Measurements from ENCODE around the gene OR52E6.

OR52E6 gene

DNA sequence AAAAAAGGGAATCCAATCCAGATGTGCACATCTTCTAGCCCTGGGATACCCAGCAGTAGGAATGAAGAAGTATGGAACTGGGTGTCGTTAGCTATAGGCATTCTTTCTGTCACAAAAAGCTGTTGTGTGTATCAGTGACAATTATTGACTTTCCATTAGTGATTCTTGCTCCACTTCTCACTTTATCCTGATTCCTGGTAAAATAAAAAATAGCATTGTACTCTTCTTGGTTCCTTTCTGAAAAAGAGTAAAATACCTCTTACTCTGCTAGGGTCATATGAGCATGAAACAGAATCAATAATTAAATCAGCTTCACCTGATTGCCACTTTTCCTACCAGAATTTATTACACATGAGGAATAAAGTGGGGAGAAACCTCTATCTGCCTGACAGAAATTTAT is at the start of gene OR52E6:
Gene OR52E6, minus strand, starts transcription at position 101 of the 400 bp plus-strand sequence. Its CDS starts 0 bp downstream, at position 101.
- DNase-seq (ENCODE audit: low read depth): no peak

DNA sequence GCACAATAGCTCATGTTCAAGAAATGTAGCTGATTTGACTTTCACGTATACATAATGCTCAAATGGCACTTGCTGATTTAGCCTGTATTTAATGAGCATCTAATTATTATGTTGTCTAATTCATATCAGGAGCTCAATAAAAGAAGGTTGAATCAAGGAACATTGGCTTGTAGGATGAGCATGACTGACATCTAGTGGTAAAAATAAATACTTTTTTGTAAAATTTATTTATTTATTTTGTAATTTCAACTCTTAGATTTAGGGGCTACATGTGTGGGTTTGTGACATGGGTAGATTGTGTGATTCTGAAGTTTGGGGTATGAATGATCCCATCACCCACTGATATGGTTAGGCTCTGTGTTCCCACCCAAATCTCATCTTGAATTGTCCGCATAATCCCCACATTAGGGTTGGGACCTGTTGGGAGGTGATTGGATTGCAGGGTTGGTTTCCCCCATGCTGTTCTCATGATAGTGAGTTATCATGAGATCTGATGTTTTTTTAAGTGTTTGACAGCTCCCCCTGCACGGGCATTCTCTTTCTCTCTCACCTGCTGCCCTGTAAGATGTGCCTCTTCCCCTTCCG is 49.6 kb upstream of the OR52E6 start:
- DNase-seq (ENCODE audit: low read depth): peak; percentile 2

DNA sequence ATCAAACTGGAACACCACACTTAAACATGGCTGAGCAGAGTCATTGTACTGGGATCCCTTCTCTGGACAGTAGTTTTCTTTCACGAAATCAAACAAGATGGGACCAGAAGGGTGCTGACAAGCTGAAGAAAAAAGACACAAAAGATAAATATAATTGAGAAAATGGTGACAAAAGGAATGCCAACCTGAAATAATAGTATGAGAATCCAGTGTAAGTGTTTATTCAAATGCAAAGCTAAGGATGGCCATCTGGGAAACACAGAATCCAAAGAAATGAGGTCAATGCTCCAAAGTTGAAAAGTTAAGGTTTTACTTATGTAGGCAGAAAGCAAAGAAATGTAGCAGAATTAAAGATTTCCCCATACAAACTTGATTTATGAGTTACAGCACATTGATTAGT is 46.0 kb upstream of the OR52E6 start:
- DNase-seq (ENCODE audit: low read depth): no peak

GRCh38 chr11:5887172-5887571 is 45.5 kb upstream of the OR52E6 start:
- DNase-seq (ENCODE audit: low read depth): no peak

DNA sequence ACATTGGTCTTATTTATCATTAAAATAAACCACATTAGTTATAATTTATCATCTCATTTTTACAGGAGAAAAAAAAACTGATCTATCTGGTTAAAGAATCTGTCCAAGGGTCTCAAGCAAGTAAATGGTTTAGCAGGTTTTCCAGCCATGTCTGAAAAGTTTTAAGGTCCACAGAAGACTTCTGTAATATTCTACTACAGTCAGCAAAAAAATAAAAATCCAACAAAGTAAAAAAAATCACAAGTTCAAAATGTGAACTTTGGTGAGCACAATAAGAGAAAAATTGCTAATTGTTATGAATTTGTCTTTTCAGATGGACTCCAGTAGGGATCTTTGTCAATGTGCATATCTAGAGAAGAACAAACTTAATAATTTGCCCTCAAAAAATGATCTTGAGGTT is 40.1 kb upstream of the OR52E6 start:
- DNase-seq (ENCODE audit: low read depth): no peak

- DNase-seq (ENCODE audit: low read depth): no peak
Observed at GRCh38 chr11:5880329-5880728, 38.6 kb upstream of the OR52E6 start, which contains the start of gene OR52E4. Gene OR52E4, plus strand, starts transcription at chr11:5880629. Its CDS starts 3,664 bp downstream, at chr11:5884293.

GRCh38 chr11:5878564-5878963 is 36.9 kb upstream of the OR52E6 start:
- DNase-seq (ENCODE audit: low read depth): no peak

DNA sequence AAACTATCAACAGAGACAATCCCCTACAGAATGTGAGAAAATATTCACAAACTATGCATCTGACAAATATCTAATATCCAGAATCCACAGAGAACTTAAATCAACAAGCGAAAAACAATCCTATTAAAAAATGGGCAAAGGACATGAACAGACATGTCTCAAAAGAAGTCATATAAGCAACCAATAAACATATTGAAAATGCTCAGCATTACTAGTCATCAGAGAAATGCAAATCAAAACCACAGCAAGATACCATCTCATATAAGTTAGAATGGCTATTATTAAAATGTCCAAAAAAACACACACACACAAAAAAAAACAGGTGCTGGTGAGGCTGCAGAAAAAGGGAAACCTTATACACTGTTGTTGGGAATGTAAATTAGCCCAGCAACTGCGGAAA is 24.1 kb upstream of the OR52E6 start:
- no peak for DNase-seq (ENCODE audit: low read depth)

DNA sequence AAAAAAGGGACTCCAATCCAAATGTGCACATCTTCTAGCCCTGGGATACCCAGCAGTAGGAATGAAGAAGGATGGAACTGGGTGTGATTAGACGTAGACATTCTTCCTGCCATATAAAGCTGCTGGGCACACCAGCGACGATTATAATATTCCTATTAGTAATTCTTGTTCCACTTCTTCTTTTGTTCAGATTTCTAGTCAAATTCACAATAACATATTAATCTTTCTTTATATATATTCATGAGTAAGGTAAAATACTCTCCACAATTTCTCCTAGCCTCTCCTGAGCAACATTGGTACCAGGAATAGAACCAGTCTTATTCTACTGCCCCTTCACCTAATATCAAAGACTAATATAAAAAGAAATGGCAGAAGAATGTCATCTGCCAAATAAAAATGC is 15.9 kb upstream of the OR52E6 start, which contains the start of gene OR52E8:
Gene OR52E8, minus strand, starts transcription at position 101 of the 400 bp plus-strand sequence. Its CDS starts 0 bp downstream, at position 101.
- DNase-seq (ENCODE audit: low read depth): no peak

DNA sequence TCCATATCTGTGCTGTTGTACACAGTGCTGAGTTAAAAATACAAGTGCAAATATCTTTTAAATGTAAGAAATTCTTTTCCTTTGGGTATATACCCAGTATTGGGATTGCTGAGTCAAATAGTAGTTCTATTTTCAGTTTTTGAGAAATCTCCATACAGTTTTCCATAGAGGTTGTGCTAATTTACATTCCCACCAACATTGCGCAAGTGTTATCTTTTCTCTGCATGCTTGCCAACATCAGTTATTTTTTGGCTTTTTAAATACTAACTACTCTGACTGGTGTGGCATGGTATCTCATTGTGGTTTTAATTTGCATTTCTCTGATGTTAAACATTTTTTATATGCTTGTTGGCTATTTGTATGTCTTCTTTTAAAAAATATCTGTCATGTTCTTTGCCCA is 9.3 kb upstream of the OR52E6 start:
- DNase-seq (ENCODE audit: low read depth): no peak

GRCh38 chr11:5847711-5848110 is 6.0 kb upstream of the OR52E6 start:
- no peak for DNase-seq (ENCODE audit: low read depth)

GRCh38 chr11:5846701-5847100 is 5.0 kb upstream of the OR52E6 start:
- no peak for DNase-seq (ENCODE audit: low read depth)

DNA sequence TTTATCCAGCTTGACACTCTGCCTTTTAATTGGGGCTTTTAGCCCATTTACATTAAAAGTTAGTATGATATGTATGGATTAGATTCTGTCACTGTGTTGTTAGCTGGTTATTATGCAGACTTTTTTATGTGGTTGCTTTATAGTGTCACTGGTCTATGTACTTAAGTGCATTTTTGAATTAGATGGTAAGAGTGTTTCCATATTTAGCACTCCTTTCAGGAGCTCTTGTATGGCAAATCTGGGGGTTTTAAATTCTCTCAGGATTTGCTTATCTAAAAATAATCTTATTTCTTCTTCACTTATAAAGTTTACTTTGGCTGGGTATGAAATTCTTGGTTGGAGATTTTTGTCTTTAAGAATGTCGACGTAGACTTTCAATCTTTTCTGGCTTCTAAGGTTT is 4.0 kb downstream of the OR52E6 start:
- no peak for DNase-seq (ENCODE audit: low read depth)

DNA sequence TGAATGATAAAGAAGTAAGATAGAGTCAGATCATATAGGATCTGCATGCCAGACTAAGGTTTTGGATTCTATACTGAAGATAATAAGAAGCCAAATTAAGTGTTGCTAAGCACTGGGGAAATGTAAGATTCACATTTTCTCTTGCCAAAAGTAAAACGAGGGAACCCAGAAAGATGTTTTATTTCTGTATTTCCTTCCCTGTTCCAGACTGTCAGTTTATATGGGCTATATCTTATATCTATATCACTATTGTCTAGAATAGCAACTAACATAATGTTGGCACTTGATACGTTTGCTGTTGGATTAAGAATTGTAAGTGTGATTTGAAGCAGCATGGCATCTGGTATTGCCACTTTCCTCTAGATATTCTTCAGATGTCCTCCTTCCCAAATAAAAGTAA is 8.3 kb downstream of the OR52E6 start:
- no peak for DNase-seq (ENCODE audit: low read depth)

GRCh38 chr11:5831196-5831829 is 10.4 kb downstream of the OR52E6 start:
- no peak for DNase-seq (ENCODE audit: low read depth)

DNA sequence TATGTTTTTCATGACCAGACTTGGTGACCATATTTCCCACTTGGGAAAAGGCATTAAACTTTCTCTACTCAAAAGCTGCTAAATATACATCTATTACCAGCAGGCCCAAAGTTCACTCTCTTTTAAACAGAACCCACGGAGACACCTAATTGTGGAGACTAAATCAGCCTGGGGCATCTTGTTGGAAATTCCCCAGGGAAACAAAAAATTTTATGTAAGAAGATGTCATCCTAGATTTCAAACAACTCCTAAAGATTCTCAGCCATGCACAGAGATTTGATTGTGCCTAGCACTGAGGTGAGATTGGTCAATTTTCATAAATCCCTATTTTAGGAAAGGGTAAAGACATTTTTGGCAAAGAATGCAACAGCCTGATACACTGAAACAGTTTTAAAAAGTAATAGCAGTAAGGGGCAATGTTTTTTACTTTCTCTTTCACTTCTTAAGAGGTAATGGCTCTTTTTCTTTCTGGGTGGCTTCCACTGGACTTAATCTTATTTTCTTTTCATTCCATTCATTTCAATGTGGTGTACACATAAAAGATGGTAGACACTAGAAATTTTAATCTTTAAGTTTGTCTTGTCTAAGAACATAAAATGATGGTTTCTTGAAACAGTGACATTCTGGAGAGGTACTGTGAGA is 23.3 kb downstream of the OR52E6 start:
- no peak for DNase-seq (ENCODE audit: low read depth)

DNA sequence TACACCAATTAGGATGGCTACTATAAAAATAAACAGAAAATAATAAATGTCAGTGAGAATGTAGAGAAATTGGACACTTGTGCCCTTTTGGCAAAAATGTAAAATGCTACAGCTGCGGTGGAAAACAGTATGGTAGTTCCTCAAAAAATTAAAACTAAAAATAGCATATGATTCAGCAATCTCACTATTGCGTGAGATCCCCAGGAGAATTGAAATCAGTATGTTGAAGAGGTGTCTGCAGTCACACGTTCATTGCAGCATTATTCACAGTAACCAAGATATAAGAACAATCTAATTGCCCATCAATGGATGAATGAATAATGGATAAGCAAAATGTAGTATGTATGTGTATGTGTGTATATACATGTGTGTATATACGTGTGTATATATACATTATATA is 26.2 kb downstream of the OR52E6 start:
- no peak for DNase-seq (ENCODE audit: low read depth)

DNA sequence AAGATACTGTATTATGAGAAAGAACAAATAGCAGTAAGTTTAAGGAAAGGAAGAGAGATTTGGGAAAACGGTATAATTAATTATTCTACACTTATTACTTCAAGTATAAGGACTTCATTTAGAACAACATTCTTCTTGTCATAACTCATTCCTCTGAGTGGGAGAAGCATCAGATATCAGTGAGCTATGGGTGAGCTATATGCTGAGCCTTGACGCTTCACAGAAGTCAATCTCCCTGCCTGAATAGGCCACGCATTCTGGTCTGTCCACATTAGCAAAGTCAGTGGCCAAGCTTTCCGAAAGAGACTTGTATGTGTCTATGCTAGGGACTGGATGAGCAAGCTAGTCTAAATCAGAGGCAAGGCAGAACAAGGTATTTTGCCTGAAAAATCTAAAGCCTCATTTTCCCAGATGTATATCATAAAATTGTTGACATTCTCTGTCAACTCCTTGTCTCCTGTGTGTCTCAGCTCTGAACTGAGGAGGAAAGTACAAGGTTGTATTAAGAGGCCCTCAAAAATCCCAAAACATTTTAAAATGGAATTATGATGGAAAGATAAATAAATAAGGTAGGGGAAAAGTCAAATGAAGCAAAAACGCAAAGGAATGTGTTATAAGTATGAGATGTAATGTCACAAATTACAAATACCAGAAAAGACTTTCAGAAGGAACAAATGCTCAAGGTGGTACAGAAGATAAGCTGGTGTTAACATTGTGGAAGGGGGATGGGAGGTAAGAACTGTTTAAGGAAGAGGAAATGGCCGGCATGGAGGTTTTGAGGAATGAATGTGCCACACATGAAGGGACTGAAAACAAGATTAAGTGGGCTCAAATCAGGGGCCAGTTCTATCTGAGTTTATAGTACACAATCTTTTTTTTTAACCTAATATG is 31.5 kb downstream of the OR52E6 start:
- DNase-seq (ENCODE audit: low read depth): no peak

GRCh38 chr11:5809122-5809519 is 32.6 kb downstream of the OR52E6 start:
- DNase-seq (ENCODE audit: low read depth): no peak

- DNase-seq (ENCODE audit: low read depth): peak; percentile 59
Observed at GRCh38 chr11:5808500-5809121, 33.1 kb downstream of the OR52E6 start, which contains the start of gene OR52N2. Gene OR52N2, plus strand, starts transcription at chr11:5808924. Its CDS starts 11,412 bp downstream, at chr11:5820336.

DNA sequence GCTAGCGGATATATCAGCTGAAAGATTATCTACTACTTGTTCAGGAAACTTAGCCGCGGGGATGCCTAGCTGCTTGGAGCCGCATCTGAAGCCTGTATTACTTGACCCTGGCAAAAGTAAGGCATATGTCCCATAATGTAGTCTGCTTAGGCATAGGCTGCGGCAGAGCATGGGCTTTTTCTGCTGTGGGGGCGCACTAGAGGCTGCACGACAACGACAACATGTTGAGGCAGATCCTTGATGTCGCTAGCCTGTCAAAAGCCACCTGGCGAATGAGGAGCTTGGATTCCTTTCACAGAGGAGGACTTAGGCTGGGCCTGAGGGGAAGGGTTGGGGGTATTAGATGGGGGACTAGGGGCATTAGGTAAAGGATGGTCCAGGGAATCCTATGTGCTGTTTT is 34.1 kb downstream of the OR52E6 start:
- DNase-seq (ENCODE audit: low read depth): no peak

GRCh38 chr11:5803982-5804381 is 37.7 kb downstream of the OR52E6 start:
- no peak for DNase-seq (ENCODE audit: low read depth)
